H9 (cell line): ENCODE results near the gene COL23A1. TPM values are rescaled to one million over a fixed set of nuclear protein-coding genes. Genes with fewer than 3 reads are reported as not detected.

Source experiments
- DNase-seq: peaks from one replicate; pipeline ENCODE4 v3.0.0-alpha.2; 2017
- H2AFZ ChIP-seq: one replicate; pipeline ENCODE4 v1.6.1; 2013; ENCODE audit warnings: mild to moderate bottlenecking, low read length, control low read depth, moderate library complexity
- H2AK5ac ChIP-seq: 2 replicates; pipeline ENCODE4 v1.6.1; 2013; ENCODE audit warnings: low read length, control low read depth, mixed read lengths; ENCODE audit not compliant: insufficient read length
- H2BK120ac ChIP-seq: one replicate; pipeline ENCODE4 v1.6.1; 2013; ENCODE audit warnings: low read depth, mild to moderate bottlenecking, low read length, control low read depth, inconsistent platforms; ENCODE audit not compliant: poor library complexity, severe bottlenecking
- H2BK12ac ChIP-seq: 2 replicates; pipeline ENCODE4 v1.6.1; 2013; ENCODE audit warnings: low read length, control low read depth, mixed read lengths, low read depth; ENCODE audit not compliant: insufficient read length
- H2BK15ac ChIP-seq: 2 replicates; pipeline ENCODE4 v1.6.1; 2013; ENCODE audit warnings: low read depth, low read length, control low read depth
- H2BK20ac ChIP-seq: one replicate; pipeline ENCODE4 v1.6.1; 2013; ENCODE audit warnings: low read depth, mild to moderate bottlenecking, low read length, control low read depth, inconsistent platforms; ENCODE audit not compliant: poor library complexity, severe bottlenecking
- H2BK5ac ChIP-seq: 2 replicates; pipeline ENCODE4 v1.6.1; 2013; ENCODE audit warnings: low read length, control low read depth, mixed read lengths; ENCODE audit not compliant: insufficient read length
- H3K14ac ChIP-seq: 2 replicates; pipeline ENCODE4 v1.6.1; 2013; ENCODE audit warnings: low read length, control low read depth; ENCODE audit not compliant: insufficient read depth
- H3K18ac ChIP-seq: 2 replicates; pipeline ENCODE4 v1.6.1; 2013; ENCODE audit warnings: low read depth, mild to moderate bottlenecking, mixed read lengths, low read length, control low read depth; ENCODE audit not compliant: insufficient read length
- H3K23ac ChIP-seq: 2 replicates; pipeline ENCODE4 v1.6.1; 2013; ENCODE audit warnings: low read length, control low read depth, mixed read lengths, low read depth; ENCODE audit not compliant: insufficient read length
- H3K23me2 ChIP-seq: 2 replicates; pipeline ENCODE4 v1.6.1; 2013; ENCODE audit warnings: low read depth, mild to moderate bottlenecking, mixed read lengths, low read length, control low read depth; ENCODE audit not compliant: insufficient read length, poor library complexity, severe bottlenecking
- H3K27ac ChIP-seq: 2 replicates; pipeline ENCODE4 v1.5.1; 2013; ENCODE audit warnings: low read length, control low read depth, mixed read lengths, low read depth; ENCODE audit not compliant: insufficient read length
- H3K27me3 ChIP-seq: 2 replicates; pipeline ENCODE4 v1.6.1; 2013; ENCODE audit warnings: low read length, control low read depth, inconsistent platforms; ENCODE audit not compliant: insufficient read depth
- H3K4ac ChIP-seq: 2 replicates; pipeline ENCODE4 v1.6.1; 2013; ENCODE audit warnings: low read depth, mild to moderate bottlenecking, control low read depth, inconsistent platforms, low read length, moderate library complexity
- H3K4me1 ChIP-seq: 2 replicates; pipeline ENCODE4 v1.6.1; 2013; ENCODE audit warnings: low read length, control low read depth, inconsistent platforms; ENCODE audit not compliant: insufficient read depth
- H3K4me2 ChIP-seq: 2 replicates; pipeline ENCODE4 v1.6.1; 2013; ENCODE audit warnings: low read length, control low read depth, mixed read lengths; ENCODE audit not compliant: insufficient read length, insufficient read depth
- H3K56ac ChIP-seq: 2 replicates; pipeline ENCODE4 v1.6.1; 2013; ENCODE audit warnings: low read depth, mild to moderate bottlenecking, mixed read lengths, low read length, control low read depth; ENCODE audit not compliant: insufficient read length
- H3K79me1 ChIP-seq: 2 replicates; pipeline ENCODE4 v1.6.1; 2013; ENCODE audit warnings: low read depth, mild to moderate bottlenecking, moderate library complexity, low read length, control low read depth, inconsistent platforms; ENCODE audit not compliant: insufficient read depth, poor library complexity, severe bottlenecking
- H3K79me2 ChIP-seq: 2 replicates; pipeline ENCODE4 v1.6.1; 2013; ENCODE audit warnings: low read length, control low read depth, inconsistent platforms; ENCODE audit not compliant: insufficient read depth
- H3K9ac ChIP-seq: 2 replicates; pipeline ENCODE4 v1.6.1; 2013; ENCODE audit warnings: low read length, control low read depth, mixed read lengths; ENCODE audit not compliant: insufficient read length; ENCODE audit errors: extremely low read depth
- H3K9me3 ChIP-seq: one replicate; pipeline ENCODE4 v1.6.1; 2013; ENCODE audit warnings: low read depth, low read length, inconsistent platforms; ENCODE audit not compliant: control insufficient read depth
- H3T11ph ChIP-seq: one replicate; pipeline ENCODE4 v1.6.1; 2013; ENCODE audit warnings: mild to moderate bottlenecking, low read length, control low read depth, inconsistent platforms
- H4K20me1 ChIP-seq: one replicate; pipeline ENCODE4 v1.6.1; 2013; ENCODE audit not compliant: control insufficient read depth, insufficient read length, insufficient read depth
- H4K5ac ChIP-seq: 2 replicates; pipeline ENCODE4 v1.6.1; 2013; ENCODE audit warnings: low read depth, mild to moderate bottlenecking, mixed read lengths, low read length, control low read depth; ENCODE audit not compliant: insufficient read length
- H4K8ac ChIP-seq: replicated peaks from 2 replicates; pipeline ENCODE4 v1.6.1; 2013; ENCODE audit warnings: low read length, control low read depth, mixed read lengths, low read depth; ENCODE audit not compliant: insufficient read length
- H4K91ac ChIP-seq: 2 replicates; pipeline ENCODE4 v1.6.1; 2013; ENCODE audit warnings: low read depth, mild to moderate bottlenecking, moderate library complexity, mixed read lengths, low read length, control low read depth; ENCODE audit not compliant: insufficient read length
- H3K27ac Mint-ChIP-seq, 3 experiments: 2 replicates in 2 of 3; 3 replicates in 1 of 3; pipeline ENCODE4 v1.8.0; 2020 to 2021; ENCODE audit warnings: mixed read lengths in 3 of 3, mild to moderate bottlenecking in 1 of 3, moderate library complexity in 1 of 3
- H3K27me3 Mint-ChIP-seq: 2 replicates; pipeline ENCODE4 v1.8.0; 2021; ENCODE audit warnings: low read depth, mild to moderate bottlenecking, moderate library complexity, mixed read lengths
- H3K36me3 Mint-ChIP-seq, 3 experiments: 2 replicates in 2 of 3; 3 replicates in 1 of 3; pipeline ENCODE4 v1.8.0; 2020 to 2021; ENCODE audit warnings: low read depth in 3 of 3, mixed read lengths in 3 of 3; ENCODE audit not compliant: insufficient read depth in 1 of 3
- H3K4me1 Mint-ChIP-seq, 2 experiments: 2 replicates each; pipeline ENCODE4 v1.8.0; 2020; ENCODE audit warnings: mixed read lengths in 2 of 2
- H3K4me3 Mint-ChIP-seq, 2 experiments: 2 replicates in 1 of 2; 3 replicates in 1 of 2; pipeline ENCODE4 v1.8.0; 2020 to 2021; ENCODE audit warnings: mild to moderate bottlenecking in 2 of 2, mixed read lengths in 2 of 2, moderate library complexity in 1 of 2
- H3K9me3 Mint-ChIP-seq, 2 experiments: 2 replicates in 1 of 2; 3 replicates in 1 of 2; pipeline ENCODE4 v1.8.0; 2020; ENCODE audit warnings: mild to moderate bottlenecking in 2 of 2, mixed read lengths in 2 of 2, moderate library complexity in 1 of 2
- WGBS: extraction: QIAGEN DNeasy Blood & Tissue Kit; methylation state at CpG from one replicate; pipeline ENCODE4 v1.1.7; 2013; ENCODE audit warnings: missing lambda C conversion rate, low lambda C conversion rate, mixed read lengths; ENCODE audit not compliant: insufficient read length; ENCODE audit errors: extremely low coverage; 5-methylcytosine and 5-hydroxymethylcytosine counted together
- total RNA-seq: library from RNA; stranded (reverse); gene quantifications from 2 replicates; pipeline ENCODE4 v1.2.1, GENCODE V29; 2021
- TF ChIP-seq, protein P1 (sequence below): fragments of 200-600 bp; sonication (generic); conservative IDR thresholded peaks from 3 replicates; pipeline ENCODE4 v1.8.0; 2021; ENCODE audit warnings: antibody characterized with exemption, mild to moderate bottlenecking

COL23A1 gene
- total RNA-seq, 1 experiment from 2014 or later, result 2.6 TPM

DNA sequence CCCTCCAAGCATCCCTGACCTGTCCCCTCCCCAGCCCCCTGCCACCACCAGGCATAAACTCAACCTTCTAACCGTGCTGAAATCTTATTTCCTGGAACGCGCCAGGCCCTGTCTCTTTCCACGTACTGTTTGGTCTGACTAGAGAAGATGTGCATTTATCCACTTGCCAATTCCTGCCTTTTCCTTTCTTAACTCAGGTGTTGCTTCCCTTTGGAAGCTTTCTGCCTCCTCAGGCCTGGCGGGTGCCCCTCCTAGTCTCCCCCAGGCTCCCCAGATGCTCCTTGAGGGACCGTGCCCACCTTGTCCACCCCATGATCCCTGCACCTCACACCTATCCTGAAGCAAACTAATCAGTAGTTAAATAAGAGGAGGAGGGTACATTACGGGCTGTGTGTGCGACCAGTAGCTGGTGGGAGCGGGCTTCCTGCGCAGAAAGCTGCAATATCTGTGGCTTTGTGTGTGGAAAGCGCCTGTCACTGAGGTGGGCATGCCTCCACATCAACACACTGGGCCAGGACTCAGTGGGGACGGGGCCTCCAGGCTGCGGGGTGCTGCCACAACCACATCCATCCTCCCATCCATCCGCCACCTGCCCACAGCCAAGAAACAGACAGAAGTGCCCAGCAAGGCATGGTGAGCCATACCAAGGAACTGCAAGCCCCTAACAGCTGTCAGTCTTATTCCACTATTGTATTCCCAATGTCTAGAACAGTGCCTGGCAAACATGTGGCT, 73.5 kb downstream of the COL23A1 start:
- no peak overlapping the region for H4K5ac ChIP-seq
- H2AK5ac ChIP-seq, result no peak overlapping the region
- no peak overlapping the region for H2AFZ ChIP-seq
- no peaks in the 10 kb centered on the region for H3K79me1 ChIP-seq
- H3K4me1 Mint-ChIP-seq, result peaks cover 0 to 2% of the 10 kb centered on the region in 2 experiments; a peak in 1 of 4 replicates
- H2BK12ac ChIP-seq, result no peak overlapping the region
- no peak overlapping the region for H3K56ac ChIP-seq
- no peak overlapping the region for H2BK120ac ChIP-seq
- no peak overlapping the region for H3K4me3 Mint-ChIP-seq
- H4K20me1 ChIP-seq, result no peaks in the 10 kb centered on the region
- TF ChIP-seq, protein P1, sequence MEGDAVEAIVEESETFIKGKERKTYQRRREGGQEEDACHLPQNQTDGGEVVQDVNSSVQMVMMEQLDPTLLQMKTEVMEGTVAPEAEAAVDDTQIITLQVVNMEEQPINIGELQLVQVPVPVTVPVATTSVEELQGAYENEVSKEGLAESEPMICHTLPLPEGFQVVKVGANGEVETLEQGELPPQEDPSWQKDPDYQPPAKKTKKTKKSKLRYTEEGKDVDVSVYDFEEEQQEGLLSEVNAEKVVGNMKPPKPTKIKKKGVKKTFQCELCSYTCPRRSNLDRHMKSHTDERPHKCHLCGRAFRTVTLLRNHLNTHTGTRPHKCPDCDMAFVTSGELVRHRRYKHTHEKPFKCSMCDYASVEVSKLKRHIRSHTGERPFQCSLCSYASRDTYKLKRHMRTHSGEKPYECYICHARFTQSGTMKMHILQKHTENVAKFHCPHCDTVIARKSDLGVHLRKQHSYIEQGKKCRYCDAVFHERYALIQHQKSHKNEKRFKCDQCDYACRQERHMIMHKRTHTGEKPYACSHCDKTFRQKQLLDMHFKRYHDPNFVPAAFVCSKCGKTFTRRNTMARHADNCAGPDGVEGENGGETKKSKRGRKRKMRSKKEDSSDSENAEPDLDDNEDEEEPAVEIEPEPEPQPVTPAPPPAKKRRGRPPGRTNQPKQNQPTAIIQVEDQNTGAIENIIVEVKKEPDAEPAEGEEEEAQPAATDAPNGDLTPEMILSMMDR, result no peak
- WGBS, result no CpG with 5 or more reads among the region's 14 CpGs
- no peak overlapping the region for H4K91ac ChIP-seq
- no peaks in the 10 kb centered on the region for H3K4me1 ChIP-seq
- no peak overlapping the region for H3K18ac ChIP-seq
- H3K4ac ChIP-seq, result no peak overlapping the region
- no peak overlapping the region for H3K14ac ChIP-seq
- no peak for DNase-seq
- H4K8ac ChIP-seq, result no peak overlapping the region
- H3K27ac Mint-ChIP-seq, result peak overlapping the region in 2 of 3 experiments; percentile 60 to 68; a peak in 3 of 7 replicates
- no peak overlapping the region for H3K9ac ChIP-seq
- no peak overlapping the region for H2BK15ac ChIP-seq
- H3K36me3 Mint-ChIP-seq, result peaks cover 10 to 14% (median 11%) of the 10 kb centered on the region in 3 experiments
- H3K9me3 Mint-ChIP-seq, result peaks cover 12 to 20% of the 10 kb centered on the region in 2 experiments
- H2BK5ac ChIP-seq, result no peak overlapping the region
- no peak overlapping the region for H3K23ac ChIP-seq
- H3K9me3 ChIP-seq, result peaks cover 17% of the 10 kb centered on the region
- no peaks in the 10 kb centered on the region; the same call in none of the 2 replicates for H3K27me3 Mint-ChIP-seq
- H2BK20ac ChIP-seq, result no peak overlapping the region
- no peaks in the 10 kb centered on the region for H3K23me2 ChIP-seq
- H3K4me2 ChIP-seq, result no peak overlapping the region
- H3T11ph ChIP-seq, result no peak overlapping the region
- no peaks in the 10 kb centered on the region for H3K27me3 ChIP-seq
- no peaks in the 10 kb centered on the region for H3K79me2 ChIP-seq
- H3K27ac ChIP-seq, result no peak overlapping the region
